ENCODE data around the gene CYP26C1. TPM values are rescaled to one million over a fixed set of nuclear protein-coding genes. Genes with fewer than 3 reads are reported as not detected.

The CYP26C1 gene
- total RNA-seq, 1 experiment from 2014 or later = 0.79 TPM

GRCh38 chr10:93073539-93074146, 13.0 kb downstream of the CYP26C1 start, which contains the start of gene CYP26A1:
Gene CYP26A1 (plus strand): TSS chr10:93073893. CDS start chr10:93073935, 42 bp downstream.
- Histone ChIP-seq H3K4me1 (ENCODE audit: insufficient read depth, low read length) (no peaks in the 10 kb centered on the region), H3K79me2 (ENCODE audit: insufficient read depth, low read length) (no peaks in the 10 kb centered on the region), H4K20me1 (ENCODE audit: control insufficient read depth, insufficient read depth, insufficient read length) (no peaks in the 10 kb centered on the region), H3K23ac (ENCODE audit: insufficient read length, low read depth, low read length) (no peak within 1 kb of the TSS), H2BK12ac (ENCODE audit: insufficient read length, low read depth, low read length) (no peak within 1 kb of the TSS), H3T11ph (ENCODE audit: low read length) (no peak within 1 kb of the TSS), H2AFZ (ENCODE audit: low read length) (no peak within 1 kb of the TSS), H3K23me2 (ENCODE audit: insufficient read length, low read depth, low read length, poor library complexity, severe bottlenecking) (peaks cover 25% of the 10 kb centered on the region), H3K9me3 (ENCODE audit: control insufficient read depth, low read depth, low read length) (no peaks in the 10 kb centered on the region), H3K18ac (ENCODE audit: insufficient read length, low read depth, low read length) (no peak within 1 kb of the TSS), H3K4ac (ENCODE audit: low read depth, low read length) (no peak within 1 kb of the TSS), H3K27ac (ENCODE audit: insufficient read length, low read depth, low read length) (no peak within 1 kb of the TSS), H2BK20ac (ENCODE audit: low read depth, low read length, poor library complexity, severe bottlenecking) (no peak within 1 kb of the TSS), H3K79me1 (ENCODE audit: insufficient read depth, low read depth, low read length, poor library complexity, severe bottlenecking) (no peaks in the 10 kb centered on the region), H3K56ac (ENCODE audit: insufficient read length, low read depth, low read length) (no peak within 1 kb of the TSS), H4K5ac (ENCODE audit: insufficient read length, low read depth, low read length) (no peak within 1 kb of the TSS), H3K27me3 (ENCODE audit: insufficient read depth, low read length) (peaks cover 77% of the 10 kb centered on the region), H4K91ac (ENCODE audit: insufficient read length, low read depth, low read length) (no peak within 1 kb of the TSS), H3K14ac (ENCODE audit: insufficient read depth, low read length) (no peak within 1 kb of the TSS; the same call in 1 of the 2 replicates), H2BK15ac (ENCODE audit: low read depth, low read length) (no peak within 1 kb of the TSS), H2AK5ac (ENCODE audit: insufficient read length, low read length) (no peak within 1 kb of the TSS), H2BK5ac (ENCODE audit: insufficient read length, low read length) (no peak within 1 kb of the TSS), H3K9ac (ENCODE audit: extremely low read depth, insufficient read length, low read length) (no peak within 1 kb of the TSS), H4K8ac (replicated peaks; ENCODE audit: insufficient read length, low read depth, low read length) (no peak within 1 kb of the TSS), H2BK120ac (ENCODE audit: low read depth, low read length, poor library complexity, severe bottlenecking) (no peak within 1 kb of the TSS), H3K4me2 (ENCODE audit: insufficient read depth, insufficient read length, low read length) (peak within 1 kb of the TSS; percentile 82)
- peaks cover 82% of the 10 kb centered on the region for H3K27me3 Mint-ChIP-seq (ENCODE audit: low read depth)
- H3K36me3 Mint-ChIP-seq (ENCODE audit: insufficient read depth in 1 of 3, low read depth in 3 of 3) = peaks cover 0 to 41% (median 38%) of the 10 kb centered on the region in 3 experiments; a peak in 6 of 7 replicates
- DNase-seq = peak; percentile 62
- peaks cover 40 to 41% of the 10 kb centered on the region in 2 experiments for H3K4me1 Mint-ChIP-seq
- no CpG with 5 or more reads among the region's 52 CpGs for WGBS (ENCODE audit: extremely low coverage, insufficient read length, low lambda C conversion rate)
- peak within 1 kb of the TSS in 1 of 3 experiments; percentile 40; a peak in 1 of 7 replicates for H3K27ac Mint-ChIP-seq
- peak within 1 kb of the TSS; percentile 90 to 95 for H3K4me3 Mint-ChIP-seq
- H3K9me3 Mint-ChIP-seq = peaks cover 0 to 4% of the 10 kb centered on the region in 2 experiments; a peak in 3 of 5 replicates
- no peak; the same call in 2 of the 3 replicates for TF ChIP-seq CTCF (conservative IDR thresholded peaks at IDR 0.05)

Measured in H9 (cell line).